ENCODE measurements around the gene FBXO17.

Gene FBXO17

GRCh38 chr19:38915329-38916321, 59.9 kb downstream of the FBXO17 start:
- DNase-seq (ENCODE audit: low read depth in 2 of 2), result no peak

- DNase-seq (ENCODE audit: low read depth in 2 of 2), result no peak
Measured at GRCh38 chr19:38913958-38914357, 61.6 kb downstream of the FBXO17 start.

GRCh38 chr19:38912600-38913514, 62.7 kb downstream of the FBXO17 start:
- DNase-seq (ENCODE audit: low read depth in 2 of 2), result no peak

GRCh38 chr19:38911388-38912001, 64.0 kb downstream of the FBXO17 start:
- DNase-seq (ENCODE audit: low read depth in 2 of 2), result no peak

- DNase-seq (ENCODE audit: low read depth in 2 of 2), result no peak
Measured at GRCh38 chr19:38910488-38910887, 65.1 kb downstream of the FBXO17 start.

- no peak for DNase-seq (ENCODE audit: low read depth in 2 of 2)
Measured at GRCh38 chr19:38908911-38909310, 66.6 kb downstream of the FBXO17 start.

GRCh38 chr19:38907670-38908069, 67.9 kb downstream of the FBXO17 start:
- DNase-seq (ENCODE audit: low read depth in 2 of 2), result no peak

- no peak for DNase-seq (ENCODE audit: low read depth in 2 of 2)
Measured at GRCh38 chr19:38907227-38907626, 68.3 kb downstream of the FBXO17 start.

GRCh38 chr19:38905620-38906019, 69.9 kb downstream of the FBXO17 start:
- no peak for DNase-seq (ENCODE audit: low read depth in 2 of 2)

GRCh38 chr19:38904581-38905539, 70.7 kb downstream of the FBXO17 start:
- no peak for DNase-seq (ENCODE audit: low read depth in 2 of 2)

- DNase-seq (ENCODE audit: low read depth in 2 of 2), result no peak
Measured at GRCh38 chr19:38901683-38902082, 73.9 kb downstream of the FBXO17 start.

- no peak for DNase-seq (ENCODE audit: low read depth in 2 of 2)
Measured at GRCh38 chr19:38900743-38901190, 74.8 kb downstream of the FBXO17 start.

- DNase-seq (ENCODE audit: low read depth in 2 of 2), result no peak
Measured at GRCh38 chr19:38900202-38900629, 75.3 kb downstream of the FBXO17 start.

- DNase-seq (ENCODE audit: low read depth in 2 of 2), result peak; percentile 94 to 99
Measured at GRCh38 chr19:38899447-38900201, 75.9 kb downstream of the FBXO17 start, which contains the start of the genes NFKBIB and SIRT2. NFKBIB (plus strand) TSS chr19:38899969; CDS start chr19:38900033, 64 bp downstream. SIRT2 (minus strand) TSS chr19:38899618; CDS start chr19:38899521, 97 bp downstream.

- no peak for DNase-seq (ENCODE audit: low read depth in 2 of 2)
Measured at GRCh38 chr19:38898788-38899446, 76.6 kb downstream of the FBXO17 start.

GRCh38 chr19:38894968-38895367, 80.6 kb downstream of the FBXO17 start:
- no peak for DNase-seq (ENCODE audit: low read depth in 2 of 2)

GRCh38 chr19:38893341-38893771, 82.2 kb downstream of the FBXO17 start:
- DNase-seq (ENCODE audit: low read depth in 2 of 2), result no peak

GRCh38 chr19:38892841-38893240, 82.7 kb downstream of the FBXO17 start:
- no peak for DNase-seq (ENCODE audit: low read depth in 2 of 2)

- DNase-seq (ENCODE audit: low read depth in 2 of 2), result no peak
Measured at GRCh38 chr19:38891771-38892170, 83.8 kb downstream of the FBXO17 start.
